ENCODE measurements around the gene FAM25C. TPM values are rescaled to one million over a fixed set of nuclear protein-coding genes. Genes with fewer than 3 reads are reported as not detected.
"Not testable (repeated sequence)": the region's sequence is repeated elsewhere in the genome, so short reads cannot be mapped to it uniquely, and the experiment has no call there.

The FAM25C gene
- total RNA-seq, 1 experiment from 2014 or later: not detected

DNA sequence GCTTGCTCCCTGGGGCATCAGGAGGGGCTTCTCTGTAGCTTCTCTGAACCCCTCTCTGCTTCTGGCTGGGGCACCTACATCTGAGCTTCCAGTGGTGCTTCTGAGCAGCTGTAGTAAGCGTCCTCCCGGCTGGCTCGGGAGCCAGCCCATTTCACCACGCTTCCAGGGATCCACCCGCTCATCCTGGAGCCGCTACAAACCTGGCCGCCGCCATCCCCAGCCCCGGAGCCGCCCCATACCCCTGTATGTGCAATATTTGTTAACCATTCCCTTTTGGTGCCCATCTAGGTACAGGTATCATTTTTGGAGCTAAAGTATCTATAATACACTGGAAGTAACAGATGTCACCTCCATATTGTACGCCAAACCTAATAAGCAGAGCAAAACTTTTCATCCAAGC, 7.0 kb downstream of the FAM25C start:
- H3K27me3 ChIP-seq (ENCODE audit: insufficient read depth, low read length); H3K27ac ChIP-seq (ENCODE audit: low read depth, low read length); H3K36me3 ChIP-seq (ENCODE audit: control insufficient read depth in 1 of 2, insufficient read depth in 2 of 2, low read length in 2 of 2); H3K79me2 ChIP-seq (ENCODE audit: insufficient read depth, low read length); RAD21 ChIA-PET (ENCODE audit: low non-redundant PET in 1 of 2, low total read pairs in 2 of 2, uncharacterized antibody in 2 of 2, unreplicated experiment in 2 of 2); H3K9me2 ChIP-seq (ENCODE audit: insufficient read depth); H2AFZ ChIP-seq (ENCODE audit: low read depth, low read length, poor library complexity, severe bottlenecking); H3K4me2 ChIP-seq (ENCODE audit: low read length); ATAC-seq; H3K9me3 ChIP-seq (ENCODE audit: control insufficient read depth in 1 of 2, insufficient read depth in 1 of 2, low read depth in 1 of 2, low read length in 2 of 2); H3K9ac ChIP-seq (ENCODE audit: low read length); DNase-seq (ENCODE audit: low read depth, low spot score); intact Hi-C loops (cut with micrococcal nuclease); H4K20me1 ChIP-seq (ENCODE audit: insufficient read depth); POLR2A ChIA-PET; BruUV-seq (replicated peaks); H3K4me3 ChIP-seq (replicated peaks in 1 of 2; ENCODE audit: low read depth in 1 of 2, low read length in 2 of 2); CTCF ChIA-PET; H3K4me1 ChIP-seq (ENCODE audit: control insufficient read depth in 1 of 2, insufficient read depth in 2 of 2, low read length in 2 of 2): not testable (repeated sequence)

DNA sequence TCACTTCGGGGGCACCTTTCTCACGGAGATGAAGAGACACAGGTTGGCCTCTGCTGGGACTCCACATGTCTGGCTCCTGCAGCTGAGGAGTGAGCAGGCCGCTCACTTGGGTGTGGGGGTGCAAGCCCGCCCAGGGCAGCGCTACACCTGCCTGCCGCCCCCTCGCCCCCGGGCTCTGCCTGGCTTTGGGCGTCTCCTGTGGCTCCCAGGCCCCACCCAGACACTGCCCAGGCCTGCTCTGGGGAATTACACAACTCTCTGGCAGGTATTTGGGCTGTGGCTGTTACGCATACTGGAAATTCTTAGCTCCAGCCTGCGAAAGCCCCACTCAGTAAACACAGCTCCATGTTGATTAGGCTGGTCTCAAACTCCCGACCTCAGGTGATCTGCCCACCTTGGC, 7.9 kb downstream of the FAM25C start:
- CTCF ChIA-PET; H3K4me2 ChIP-seq (ENCODE audit: low read length); H3K79me2 ChIP-seq (ENCODE audit: insufficient read depth, low read length); H3K9me2 ChIP-seq (ENCODE audit: insufficient read depth); H3K4me1 ChIP-seq (ENCODE audit: control insufficient read depth in 1 of 2, insufficient read depth in 2 of 2, low read length in 2 of 2); ATAC-seq; H3K4me3 ChIP-seq (replicated peaks in 1 of 2; ENCODE audit: low read depth in 1 of 2, low read length in 2 of 2); H3K9ac ChIP-seq (ENCODE audit: low read length); RAD21 ChIA-PET (ENCODE audit: low non-redundant PET in 1 of 2, low total read pairs in 2 of 2, uncharacterized antibody in 2 of 2, unreplicated experiment in 2 of 2); H2AFZ ChIP-seq (ENCODE audit: low read depth, low read length, poor library complexity, severe bottlenecking); DNase-seq (ENCODE audit: low read depth, low spot score); H3K9me3 ChIP-seq (ENCODE audit: control insufficient read depth in 1 of 2, insufficient read depth in 1 of 2, low read depth in 1 of 2, low read length in 2 of 2); POLR2A ChIA-PET; H3K27ac ChIP-seq (ENCODE audit: low read depth, low read length); H3K27me3 ChIP-seq (ENCODE audit: insufficient read depth, low read length); intact Hi-C loops (cut with micrococcal nuclease); H4K20me1 ChIP-seq (ENCODE audit: insufficient read depth); H3K36me3 ChIP-seq (ENCODE audit: control insufficient read depth in 1 of 2, insufficient read depth in 2 of 2, low read length in 2 of 2); BruUV-seq (replicated peaks): not testable (repeated sequence)
- TF ChIP-seq CEBPB (IDR thresholded peaks at IDR 0.05; ENCODE audit: low read depth): 0 out of 2 replicates have a peak, but pooled peaks have one; percentile 29
- TF ChIP-seq EGR1 (IDR thresholded peaks at IDR 0.05; ENCODE audit: low read depth): 0 out of 2 replicates have a peak, but pooled peaks have one; percentile 21

GRCh38 chr10:47990097-47990496, 9.5 kb downstream of the FAM25C start:
- H3K9ac ChIP-seq (ENCODE audit: low read length); intact Hi-C loops (cut with micrococcal nuclease); H4K20me1 ChIP-seq (ENCODE audit: insufficient read depth); RAD21 ChIA-PET (ENCODE audit: low non-redundant PET in 1 of 2, low total read pairs in 2 of 2, uncharacterized antibody in 2 of 2, unreplicated experiment in 2 of 2); DNase-seq (ENCODE audit: low read depth, low spot score); H3K27me3 ChIP-seq (ENCODE audit: insufficient read depth, low read length); H3K9me2 ChIP-seq (ENCODE audit: insufficient read depth); H3K9me3 ChIP-seq (ENCODE audit: control insufficient read depth in 1 of 2, insufficient read depth in 1 of 2, low read depth in 1 of 2, low read length in 2 of 2); ATAC-seq; H3K79me2 ChIP-seq (ENCODE audit: insufficient read depth, low read length); POLR2A ChIA-PET; H3K4me2 ChIP-seq (ENCODE audit: low read length); H3K36me3 ChIP-seq (ENCODE audit: control insufficient read depth in 1 of 2, insufficient read depth in 2 of 2, low read length in 2 of 2); BruUV-seq (replicated peaks); H3K27ac ChIP-seq (ENCODE audit: low read depth, low read length); H2AFZ ChIP-seq (ENCODE audit: low read depth, low read length, poor library complexity, severe bottlenecking); H3K4me1 ChIP-seq (ENCODE audit: control insufficient read depth in 1 of 2, insufficient read depth in 2 of 2, low read length in 2 of 2); H3K4me3 ChIP-seq (replicated peaks in 1 of 2; ENCODE audit: low read depth in 1 of 2, low read length in 2 of 2); CTCF ChIA-PET: not testable (repeated sequence)

- H3K27ac ChIP-seq (ENCODE audit: low read depth, low read length); H3K9ac ChIP-seq (ENCODE audit: low read length); POLR2A ChIA-PET; intact Hi-C loops (cut with micrococcal nuclease); H4K20me1 ChIP-seq (ENCODE audit: insufficient read depth); H3K27me3 ChIP-seq (ENCODE audit: insufficient read depth, low read length); H3K36me3 ChIP-seq (ENCODE audit: control insufficient read depth in 1 of 2, insufficient read depth in 2 of 2, low read length in 2 of 2); H2AFZ ChIP-seq (ENCODE audit: low read depth, low read length, poor library complexity, severe bottlenecking); H3K9me3 ChIP-seq (ENCODE audit: control insufficient read depth in 1 of 2, insufficient read depth in 1 of 2, low read depth in 1 of 2, low read length in 2 of 2); ATAC-seq; CTCF ChIA-PET; DNase-seq (ENCODE audit: low read depth, low spot score); H3K79me2 ChIP-seq (ENCODE audit: insufficient read depth, low read length); H3K4me1 ChIP-seq (ENCODE audit: control insufficient read depth in 1 of 2, insufficient read depth in 2 of 2, low read length in 2 of 2); H3K4me2 ChIP-seq (ENCODE audit: low read length); RAD21 ChIA-PET (ENCODE audit: low non-redundant PET in 1 of 2, low total read pairs in 2 of 2, uncharacterized antibody in 2 of 2, unreplicated experiment in 2 of 2); BruUV-seq (replicated peaks); H3K4me3 ChIP-seq (replicated peaks in 1 of 2; ENCODE audit: low read depth in 1 of 2, low read length in 2 of 2); H3K9me2 ChIP-seq (ENCODE audit: insufficient read depth): not testable (repeated sequence)
Observed at GRCh38 chr10:47989542-47989950, 10.0 kb downstream of the FAM25C start.

Measured in HCT116 (cell line).